HG02642 (cell line): ENCODE results near the gene TSHR.
A peak's percentile ranks its signal among the peaks of the same experiment; 100 is the strongest.
"Not testable (repeated sequence)": the region's sequence is repeated elsewhere in the genome, so short reads cannot be mapped to it uniquely, and the experiment has no call there.

Experiments used
- ATAC-seq: cut with Tn5 transposase; IDR thresholded peaks from one replicate; pipeline ENCODE4 v1.9.1; 2021; ENCODE audit warnings: mild to moderate bottlenecking; ENCODE audit not compliant: unreplicated experiment, poor library complexity

TSHR gene

GRCh38 chr14:81062816-81063215, 107.4 kb downstream of the TSHR start:
- peak; percentile 74 for ATAC-seq

GRCh38 chr14:81066672-81067071, 111.3 kb downstream of the TSHR start:
- no peak for ATAC-seq

- no peak for ATAC-seq
Observed at GRCh38 chr14:81067156-81067555, 111.7 kb downstream of the TSHR start.

GRCh38 chr14:81068176-81068782, 112.9 kb downstream of the TSHR start:
- ATAC-seq, result no peak

GRCh38 chr14:81070511-81070910, 115.1 kb downstream of the TSHR start:
- no peak for ATAC-seq

GRCh38 chr14:81085596-81085995, 130.2 kb downstream of the TSHR start:
- ATAC-seq, result no peak

GRCh38 chr14:81087230-81087629, 131.8 kb downstream of the TSHR start:
- no peak for ATAC-seq

- no peak for ATAC-seq
Observed at GRCh38 chr14:81091139-81091538, 135.7 kb downstream of the TSHR start.

GRCh38 chr14:81091660-81092059, 136.2 kb downstream of the TSHR start:
- no peak for ATAC-seq

- no peak for ATAC-seq
Observed at GRCh38 chr14:81093651-81094050, 138.2 kb downstream of the TSHR start.

GRCh38 chr14:81095539-81095938, 140.1 kb downstream of the TSHR start:
- ATAC-seq, result no peak

- ATAC-seq, result no peak
Observed at GRCh38 chr14:81096656-81097055, 141.2 kb downstream of the TSHR start.

- ATAC-seq, result no peak
Observed at GRCh38 chr14:81102217-81102616, 146.8 kb downstream of the TSHR start.

GRCh38 chr14:81103443-81103842, 148.0 kb downstream of the TSHR start:
- ATAC-seq, result no peak

- ATAC-seq, result no peak
Observed at GRCh38 chr14:81105378-81105777, 150.0 kb downstream of the TSHR start.

- ATAC-seq, result no peak
Observed at GRCh38 chr14:81105961-81106360, 150.5 kb downstream of the TSHR start.

GRCh38 chr14:81110186-81110585, 154.8 kb downstream of the TSHR start:
- no peak for ATAC-seq

GRCh38 chr14:81113176-81113575, 157.8 kb downstream of the TSHR start:
- ATAC-seq, result no peak

GRCh38 chr14:81113945-81114820, 158.8 kb downstream of the TSHR start:
- ATAC-seq, result not testable (repeated sequence)

GRCh38 chr14:81120501-81120900, 165.1 kb downstream of the TSHR start:
- ATAC-seq, result no peak

- peak; percentile 99 for ATAC-seq
Observed at GRCh38 chr14:81122326-81122725, 166.9 kb downstream of the TSHR start.

GRCh38 chr14:81123811-81124210, 168.4 kb downstream of the TSHR start:
- ATAC-seq, result no peak
